T-cell (primary cell): ENCODE results near the gene SH3GL3. TPM values are rescaled to one million over a fixed set of nuclear protein-coding genes. Genes with fewer than 3 reads are reported as not detected.

Source experiments
- ATAC-seq, 4 experiments: fragments of 200-7000 bp in 3 of 4; fragments of 150-1000 bp in 1 of 4; cut with Tn5 transposase; replicated peaks in 1 of 4; 1 replicate in 3 of 4; 2 replicates in 1 of 4; pipeline ENCODE4 v1.10.0; 2021; ENCODE audit warnings: moderate library complexity in 3 of 4, mild to moderate bottlenecking in 2 of 4, moderate number of reproducible peaks in 1 of 4
- CTCF ChIA-PET, 2 donors: fragments of 300-600 bp; sonication (Branson Sonifier 250); formaldehyde crosslinking; loops; one replicate each; lab custom pipeline; 2022; ENCODE audit warnings: antibody characterized with exemption in 2 of 2; lab: Charles Lee
- POLR2A ChIA-PET, 2 donors: fragments of 300-600 bp; sonication (Branson Sonifier 250); formaldehyde crosslinking; loops; one replicate each; lab custom pipeline; 2022; ENCODE audit warnings: antibody characterized with exemption in 2 of 2; lab: Charles Lee
- DNase-seq, 35 experiments: peaks; one replicate each; pipeline versions ENCODE4 v3.0.0 to v3.0.0-alpha.2; 2013 to 2023
- H3K27ac ChIP-seq: one replicate; pipeline ENCODE4 v1.5.1; 2013; ENCODE audit warnings: low read length
- H3K27me3 ChIP-seq, 2 experiments: replicated peaks in 1 of 2; 1 replicate in 1 of 2; 2 replicates in 1 of 2; pipeline versions ENCODE4 v1.6.1 to v1.7.0; 2013; ENCODE audit warnings: low read length in 1 of 2, mixed read lengths in 1 of 2; ENCODE audit not compliant: control insufficient read depth in 2 of 2, insufficient read depth in 2 of 2; ENCODE audit errors: extremely low read depth in 1 of 2
- H3K36me3 ChIP-seq, 2 donors: 1 replicate in 1 of 2; 2 replicates in 1 of 2; pipeline versions ENCODE4 v1.6.1 to v1.7.0; 2013; ENCODE audit warnings: low read length in 1 of 2; ENCODE audit not compliant: control insufficient read depth in 2 of 2, insufficient read depth in 1 of 2; ENCODE audit errors: extremely low read depth in 1 of 2
- H3K4me1 ChIP-seq, 2 experiments: 1 replicate in 1 of 2; 2 replicates in 1 of 2; pipeline versions ENCODE4 v1.6.1 to v1.7.0; 2013; ENCODE audit warnings: low read length in 2 of 2, mixed read lengths in 1 of 2; ENCODE audit not compliant: insufficient read depth in 2 of 2, control insufficient read depth in 1 of 2; ENCODE audit errors: extremely low read depth in 1 of 2
- H3K4me3 ChIP-seq, 2 donors: 1 replicate in 1 of 2; 2 replicates in 1 of 2; pipeline versions ENCODE4 v1.5.1 to v1.7.0; 2013; ENCODE audit warnings: mild to moderate bottlenecking in 2 of 2, low read length in 1 of 2, moderate library complexity in 1 of 2; ENCODE audit not compliant: control insufficient read depth in 1 of 2; ENCODE audit errors: extremely low read depth in 1 of 2
- H3K9me3 ChIP-seq: 2 replicates; pipeline ENCODE4 v1.7.0; 2013
- H3K27ac Mint-ChIP-seq, 2 donors: one replicate each; pipeline ENCODE4 v1.8.0; 2020 to 2021; ENCODE audit warnings: mild to moderate bottlenecking in 2 of 2, mixed read lengths in 2 of 2
- H3K27me3 Mint-ChIP-seq, 2 donors: one replicate each; pipeline ENCODE4 v1.8.0; 2021 to 2022; ENCODE audit warnings: mixed read lengths in 2 of 2
- H3K36me3 Mint-ChIP-seq: one replicate; pipeline ENCODE4 v1.8.0; 2021; ENCODE audit warnings: mixed read lengths
- H3K4me1 Mint-ChIP-seq, 3 donors: one replicate each; pipeline ENCODE4 v1.8.0; 2020 to 2022; ENCODE audit warnings: mixed read lengths in 3 of 3, mild to moderate bottlenecking in 1 of 3
- H3K4me3 Mint-ChIP-seq, 3 donors: one replicate each; pipeline ENCODE4 v1.8.0; 2020 to 2022; ENCODE audit warnings: mild to moderate bottlenecking in 3 of 3, mixed read lengths in 3 of 3, moderate library complexity in 3 of 3
- H3K9me3 Mint-ChIP-seq, 3 donors: one replicate each; pipeline ENCODE4 v1.8.0; 2020 to 2022; ENCODE audit warnings: mixed read lengths in 3 of 3
- WGBS: methylation state at CpG from one replicate; pipeline ENCODE4 v1.1.5; 2013; ENCODE audit warnings: missing lambda C conversion rate; ENCODE audit not compliant: insufficient coverage; 5-methylcytosine and 5-hydroxymethylcytosine counted together
- total RNA-seq, 35 experiments: library from RNA in 6 of 35; stranded (reverse) in 6 of 35; fragments of 120-200 nt in 1 of 35; gene quantifications; one replicate each; pipeline versions ENCODE4 v1.2.1 to v1.2.4 and lab custom pipeline; 2013 to 2026

Gene SH3GL3
- total RNA-seq, 5 donors from 2014 or later (not counting 1 experiment from before 2014, with no cell fraction given), result not detected

GRCh38 chr15:83582381-83582780, 135.2 kb downstream of the SH3GL3 start:
- no peaks in the 10 kb centered on the region for H3K4me1 Mint-ChIP-seq
- H3K9me3 ChIP-seq, result no peaks in the 10 kb centered on the region
- H3K36me3 ChIP-seq, result no peaks in the 10 kb centered on the region
- POLR2A ChIA-PET, result no interaction called here
- no peak overlapping the region for H3K27ac Mint-ChIP-seq
- WGBS, result 60% methylated on average over 1 of the region's 4 CpGs
- no peak for DNase-seq
- no peak overlapping the region for H3K4me3 Mint-ChIP-seq
- peaks cover 0 to 3% of the 10 kb centered on the region in 2 experiments for H3K27me3 ChIP-seq
- H3K9me3 Mint-ChIP-seq, result no peaks in the 10 kb centered on the region
- H3K27me3 Mint-ChIP-seq, result peaks cover 0 to 2% of the 10 kb centered on the region in 2 donors
- no peak overlapping the region for H3K27ac ChIP-seq
- no peak overlapping the region for H3K4me3 ChIP-seq
- no peak for ATAC-seq
- H3K36me3 Mint-ChIP-seq, result no peaks in the 10 kb centered on the region
- CTCF ChIA-PET, result no interaction called here
- H3K4me1 ChIP-seq, result no peaks in the 10 kb centered on the region

DNA sequence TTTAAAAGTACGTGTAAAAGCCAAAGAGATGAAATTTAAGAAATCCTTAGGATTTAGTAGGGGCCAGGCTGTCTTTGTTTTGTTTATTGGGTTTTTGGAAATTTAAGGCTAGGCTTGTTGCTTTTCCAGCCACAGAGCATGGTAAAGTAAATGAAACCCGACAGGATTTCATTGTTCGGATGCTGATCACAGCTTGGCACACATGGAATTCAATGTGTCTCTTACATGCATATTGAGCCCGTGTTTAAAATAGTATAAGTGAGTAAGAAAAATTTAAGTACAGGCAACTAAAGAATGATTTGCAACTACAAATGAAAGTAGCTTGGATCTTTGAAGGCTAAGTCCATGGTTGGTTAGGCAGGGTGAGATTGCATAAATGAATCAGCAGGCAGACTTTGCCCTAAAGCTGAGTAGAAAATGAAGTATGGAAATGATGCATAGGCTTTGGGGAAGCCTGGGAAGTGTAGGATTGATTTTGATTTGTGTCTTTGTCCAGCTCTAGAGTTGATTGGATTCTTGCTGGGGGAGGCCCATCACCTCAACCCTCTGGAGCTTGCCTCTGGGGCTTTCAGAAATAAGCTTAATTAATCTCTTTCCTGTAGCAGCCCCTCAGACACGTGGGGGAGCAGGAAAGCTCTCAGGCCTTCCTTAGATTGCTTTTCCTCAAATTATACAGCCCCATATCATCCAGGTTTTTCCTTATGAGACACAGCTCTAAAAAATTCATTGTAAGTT, 138.6 kb downstream of the SH3GL3 start:
- Histone ChIP-seq H3K4me3 (no peak overlapping the region), H3K27ac (no peak overlapping the region), H3K9me3 (no peaks in the 10 kb centered on the region), H3K4me1 (no peaks in the 10 kb centered on the region), H3K27me3 (no peaks in the 10 kb centered on the region), H3K36me3 (no peaks in the 10 kb centered on the region)
- Mint-ChIP-seq H3K36me3 (no peaks in the 10 kb centered on the region), H3K27me3 (no peaks in the 10 kb centered on the region), H3K9me3 (no peaks in the 10 kb centered on the region), H3K4me3 (no peak overlapping the region), H3K27ac (no peak overlapping the region), H3K4me1 (no peaks in the 10 kb centered on the region)
- CTCF ChIA-PET, result no interaction called here
- 74% methylated on average over 4 of the region's 5 CpGs for WGBS
- ATAC-seq (no peak), DNase-seq (no peak)
- POLR2A ChIA-PET, result no interaction called here

- Mint-ChIP-seq H3K27ac (no peak overlapping the region), H3K9me3 (no peaks in the 10 kb centered on the region), H3K4me3 (no peak overlapping the region), H3K4me1 (no peaks in the 10 kb centered on the region), H3K27me3 (no peaks in the 10 kb centered on the region), H3K36me3 (no peaks in the 10 kb centered on the region)
- no peaks in the 10 kb centered on the region for H3K36me3 ChIP-seq
- WGBS, result no CpG with 5 or more reads among the region's 3 CpGs
- ChIA-PET CTCF (no interaction called here), POLR2A (no interaction called here)
- H3K4me1 ChIP-seq, result no peaks in the 10 kb centered on the region
- DNase-seq, result no peak
- no peak for ATAC-seq
- H3K27me3 ChIP-seq, result no peaks in the 10 kb centered on the region
- no peak overlapping the region for H3K27ac ChIP-seq
- H3K4me3 ChIP-seq, result no peak overlapping the region
- H3K9me3 ChIP-seq, result no peaks in the 10 kb centered on the region
These were observed 139.9 kb downstream of the SH3GL3 start for GRCh38 chr15:83587091-83587490.

DNA sequence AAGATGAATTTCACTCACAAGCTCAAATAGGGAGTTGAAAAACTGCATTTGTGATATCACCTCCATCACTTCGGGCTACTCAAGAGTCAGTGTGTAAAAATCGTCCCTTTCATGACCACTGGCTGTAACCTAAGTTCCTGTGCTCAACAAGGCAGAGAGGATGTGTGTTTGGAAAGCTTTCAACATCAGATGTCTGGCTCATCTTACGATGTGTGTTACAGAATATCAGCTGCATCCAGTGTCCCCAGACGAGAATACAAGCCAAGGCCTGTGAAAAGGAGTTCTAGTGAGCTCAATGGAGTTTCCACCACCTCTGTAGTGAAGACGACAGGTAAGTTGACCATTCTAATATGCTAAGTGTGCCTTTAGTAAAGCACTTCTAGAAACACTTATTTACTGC, 141.3 kb downstream of the SH3GL3 start:
- H3K27me3 Mint-ChIP-seq, result no peaks in the 10 kb centered on the region
- H3K27ac Mint-ChIP-seq, result no peak overlapping the region
- no peaks in the 10 kb centered on the region for H3K4me1 ChIP-seq
- CTCF ChIA-PET, result no interaction called here
- no peak overlapping the region for H3K27ac ChIP-seq
- H3K4me1 Mint-ChIP-seq, result no peaks in the 10 kb centered on the region
- no peaks in the 10 kb centered on the region for H3K36me3 ChIP-seq
- ATAC-seq (no peak), DNase-seq (no peak)
- no peaks in the 10 kb centered on the region for H3K27me3 ChIP-seq
- no peaks in the 10 kb centered on the region for H3K9me3 ChIP-seq
- H3K4me3 Mint-ChIP-seq, result no peak overlapping the region
- H3K9me3 Mint-ChIP-seq, result no peaks in the 10 kb centered on the region
- no peak overlapping the region for H3K4me3 ChIP-seq
- H3K36me3 Mint-ChIP-seq, result no peaks in the 10 kb centered on the region
- WGBS, result 73% methylated on average over 2 of the region's 5 CpGs
- POLR2A ChIA-PET, result no interaction called here

DNA sequence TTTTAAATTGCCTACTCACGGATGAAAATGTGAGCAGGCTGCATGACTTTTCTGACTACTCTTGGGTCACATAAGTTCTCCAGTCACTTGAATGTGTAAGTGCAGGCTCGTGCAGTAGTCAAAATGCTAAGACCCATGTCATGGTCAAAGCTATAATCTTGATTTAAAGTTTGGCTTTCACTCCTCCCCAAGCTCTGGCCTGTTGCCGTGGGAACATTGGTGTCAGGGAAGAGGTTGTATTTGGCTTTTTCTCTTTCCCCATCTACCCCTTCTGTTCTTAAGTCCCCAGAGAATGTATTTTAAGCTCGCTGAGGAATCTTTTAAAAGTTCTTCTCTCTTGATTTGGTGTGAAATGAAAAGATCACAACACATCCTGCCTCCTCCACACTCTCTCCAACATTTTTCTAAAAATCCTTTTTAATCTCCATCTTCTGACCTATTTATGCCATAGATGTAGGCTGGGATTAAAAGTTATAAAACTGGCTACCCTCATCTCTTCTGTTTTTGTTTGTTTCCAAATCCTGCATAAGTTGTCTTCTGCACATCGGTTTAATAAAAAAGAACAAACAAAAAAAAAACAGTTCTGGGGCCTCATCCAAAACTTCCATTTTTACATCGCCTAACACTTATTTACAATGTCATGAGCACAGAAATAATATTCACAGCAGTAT, 145.4 kb downstream of the SH3GL3 start:
- 100% methylated on average over 2 of the region's 6 CpGs for WGBS
- ATAC-seq, result no peak
- no peak overlapping the region for H3K27ac Mint-ChIP-seq
- Histone ChIP-seq H3K27ac (no peak overlapping the region), H3K9me3 (no peaks in the 10 kb centered on the region), H3K36me3 (no peaks in the 10 kb centered on the region), H3K27me3 (no peaks in the 10 kb centered on the region), H3K4me1 (no peaks in the 10 kb centered on the region), H3K4me3 (no peak overlapping the region)
- no peaks in the 10 kb centered on the region for H3K4me1 Mint-ChIP-seq
- H3K9me3 Mint-ChIP-seq, result no peaks in the 10 kb centered on the region
- no peak for DNase-seq
- CTCF ChIA-PET, result no interaction called here
- H3K4me3 Mint-ChIP-seq, result no peak overlapping the region
- no peaks in the 10 kb centered on the region for H3K36me3 Mint-ChIP-seq
- POLR2A ChIA-PET, result no interaction called here
- H3K27me3 Mint-ChIP-seq, result peaks cover 0 to 3% of the 10 kb centered on the region in 2 donors

- CTCF ChIA-PET, result no interaction called here
- Mint-ChIP-seq H3K4me3 (no peak overlapping the region), H3K36me3 (no peaks in the 10 kb centered on the region), H3K4me1 (no peaks in the 10 kb centered on the region), H3K27me3 (peaks cover 0 to 3% of the 10 kb centered on the region in 2 donors), H3K9me3 (peaks cover 1 to 11% (median 4%) of the 10 kb centered on the region in 3 donors), H3K27ac (no peak overlapping the region)
- Histone ChIP-seq H3K36me3 (no peaks in the 10 kb centered on the region), H3K27me3 (no peaks in the 10 kb centered on the region), H3K4me1 (no peaks in the 10 kb centered on the region), H3K4me3 (no peak overlapping the region), H3K27ac (no peak overlapping the region), H3K9me3 (no peaks in the 10 kb centered on the region)
- POLR2A ChIA-PET, result no interaction called here
- no peak for DNase-seq
- no peak for ATAC-seq
- WGBS, result no CpG with 5 or more reads among the region's 1 CpG
These were observed 148.1 kb downstream of the SH3GL3 start for GRCh38 chr15:83595191-83595590.
